Kidney epithelial cell (primary cell): Measurements from ENCODE around the gene ORC6. TPM values are rescaled to one million over a fixed set of nuclear protein-coding genes. Genes with fewer than 3 reads are reported as not detected.

Source experiments
- DNase-seq: peaks from one replicate; pipeline ENCODE4 v3.0.0-alpha.2; 2010; ENCODE audit warnings: low read depth
- H3K27me3 ChIP-seq: 2 replicates; pipeline ENCODE4 v1.6.0; 2011; ENCODE audit warnings: low read length; ENCODE audit not compliant: control insufficient read depth, insufficient read depth
- H3K36me3 ChIP-seq: 2 replicates; pipeline ENCODE4 v1.5.1; 2011; ENCODE audit warnings: low read length; ENCODE audit not compliant: control insufficient read depth, insufficient read depth
- H3K4me3 ChIP-seq: 2 replicates; pipeline ENCODE4 v1.5.1; 2011; ENCODE audit warnings: low read depth, mild to moderate bottlenecking, control low read depth, low read length
- CTCF ChIP-seq: IDR thresholded peaks from 2 replicates; pipeline ENCODE4 v1.5.1; 2011; ENCODE audit warnings: mild to moderate bottlenecking, moderate library complexity, low read length, control low read depth, inconsistent platforms; ENCODE audit not compliant: insufficient read depth, poor library complexity, severe bottlenecking
- total RNA-seq: library from RNA; depleted of rRNA; stranded (reverse); fragments of >200 nt; gene quantifications from 2 replicates; pipeline ENCODE4 v1.2.3, GENCODE V29; 2015

The ORC6 gene, protein sequence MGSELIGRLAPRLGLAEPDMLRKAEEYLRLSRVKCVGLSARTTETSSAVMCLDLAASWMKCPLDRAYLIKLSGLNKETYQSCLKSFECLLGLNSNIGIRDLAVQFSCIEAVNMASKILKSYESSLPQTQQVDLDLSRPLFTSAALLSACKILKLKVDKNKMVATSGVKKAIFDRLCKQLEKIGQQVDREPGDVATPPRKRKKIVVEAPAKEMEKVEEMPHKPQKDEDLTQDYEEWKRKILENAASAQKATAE
- total RNA-seq = 7.5 and 9.7 TPM in 2 replicates

- Histone ChIP-seq H3K36me3 (no peaks in the 10 kb centered on the region), H3K27me3 (no peaks in the 10 kb centered on the region), H3K4me3 (peak within 1 kb of the TSS; percentile 60)
- peak; percentile 67 for TF ChIP-seq CTCF
- DNase-seq = peak; percentile 74
Measured at GRCh38 chr16:46689365-46690280, at the start of gene ORC6. Gene ORC6, plus strand, starts transcription at chr16:46689659. Its CDS starts 47 bp downstream, at chr16:46689706.

DNA sequence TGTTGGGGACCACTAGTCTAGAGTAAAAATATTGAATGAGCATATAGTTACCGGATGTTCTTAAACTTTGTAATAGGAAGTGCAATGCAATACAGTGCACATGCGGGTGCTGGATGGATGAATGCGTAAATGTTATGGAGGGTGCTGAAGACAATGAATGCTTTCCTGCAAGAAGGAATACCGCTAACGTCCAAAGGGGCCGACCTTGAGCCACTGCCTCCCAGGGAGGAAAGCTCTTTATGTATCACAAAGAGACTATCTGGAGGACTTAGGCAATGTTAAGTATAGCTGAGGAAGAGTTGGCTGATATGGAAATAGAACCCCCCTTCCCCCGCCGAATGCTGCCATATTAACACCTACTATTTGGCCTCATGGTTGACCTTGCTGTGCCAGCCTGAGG, 40.8 kb upstream of the ORC6 start:
- H3K36me3 ChIP-seq = no peaks in the 10 kb centered on the region
- no peak for DNase-seq
- TF ChIP-seq CTCF = no peak
- H3K4me3 ChIP-seq = no peak overlapping the region
- no peaks in the 10 kb centered on the region for H3K27me3 ChIP-seq

DNA sequence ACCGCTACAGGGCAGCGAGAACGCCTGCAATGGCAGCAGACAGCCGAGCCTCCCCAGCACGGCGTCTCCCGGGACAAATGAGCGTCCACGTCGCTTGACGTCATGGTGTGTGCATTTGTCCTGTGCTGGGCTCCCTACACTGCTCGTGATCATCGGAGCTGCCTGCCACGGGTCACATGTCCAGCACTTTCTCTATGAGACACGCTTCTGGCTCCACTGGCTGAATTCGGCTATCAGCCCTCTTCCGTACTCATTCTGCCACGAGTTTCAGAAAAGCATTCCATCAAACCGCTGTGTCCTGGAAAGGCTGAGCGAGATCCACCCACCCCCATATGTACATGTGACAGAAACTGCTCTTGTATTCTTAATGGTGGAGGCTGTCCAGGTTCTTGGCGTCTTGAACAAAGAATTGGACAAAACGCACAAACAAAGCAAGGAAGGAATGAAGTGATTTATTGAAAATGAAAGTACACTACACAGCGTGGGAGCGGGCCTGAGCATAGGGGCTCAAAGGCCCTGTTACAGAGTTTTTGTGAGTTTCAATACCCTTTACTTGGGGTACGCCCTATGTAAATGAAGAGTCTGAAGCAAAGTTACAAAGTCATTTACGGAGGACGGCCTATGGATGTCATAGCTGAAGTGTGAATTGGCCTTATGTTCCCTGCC, 39.7 kb upstream of the ORC6 start:
- no peak for TF ChIP-seq CTCF
- Histone ChIP-seq H3K36me3 (no peaks in the 10 kb centered on the region), H3K4me3 (no peak overlapping the region), H3K27me3 (no peaks in the 10 kb centered on the region)
- DNase-seq = no peak

- H3K36me3 ChIP-seq = no peaks in the 10 kb centered on the region
- H3K4me3 ChIP-seq = no peak overlapping the region
- no peak for TF ChIP-seq CTCF
- DNase-seq = no peak
- no peaks in the 10 kb centered on the region for H3K27me3 ChIP-seq
Measured at GRCh38 chr16:46650254-46650623, 39.2 kb upstream of the ORC6 start.

GRCh38 chr16:46651305-46651704, 38.2 kb upstream of the ORC6 start:
- H3K27me3 ChIP-seq = no peaks in the 10 kb centered on the region
- DNase-seq = no peak
- no peak overlapping the region for H3K4me3 ChIP-seq
- no peak for TF ChIP-seq CTCF
- no peaks in the 10 kb centered on the region for H3K36me3 ChIP-seq
